Psoas muscle (tissue), 8 donors: ENCODE data around the gene NR1H4. TPM values are rescaled to one million over a fixed set of nuclear protein-coding genes. Genes with fewer than 3 reads are reported as not detected.

Experiments
- ATAC-seq, 4 donors: fragments of 200-7000 bp; cut with Tn5 transposase; one replicate each; pipeline ENCODE4 v1.9.1; 2020; ENCODE audit warnings: moderate library complexity in 3 of 4, mild to moderate bottlenecking in 2 of 4
- DNase-seq, 2 donors: peaks; one replicate each; pipeline ENCODE4 v3.0.0-alpha.2; 2020
- H3K27ac ChIP-seq: fragments of 200-600 bp; one replicate; pipeline ENCODE4 v1.8.0; 2022
- H3K27me3 ChIP-seq, 3 donors: fragments of 200-600 bp in 1 of 3; one replicate each; pipeline versions ENCODE4 v1.6.1 to v1.8.0; 2013 to 2022; ENCODE audit warnings: low read length in 2 of 3, mild to moderate bottlenecking in 2 of 3, moderate library complexity in 1 of 3; ENCODE audit not compliant: insufficient read depth in 3 of 3
- H3K36me3 ChIP-seq, 2 donors: fragments of 200-600 bp in 1 of 2; one replicate each; pipeline versions ENCODE4 v1.6.1 to v1.8.0; 2013 to 2022; ENCODE audit warnings: low read depth in 1 of 2, mild to moderate bottlenecking in 1 of 2, moderate library complexity in 1 of 2; ENCODE audit not compliant: insufficient read depth in 1 of 2
- H3K4me1 ChIP-seq: fragments of 200-600 bp; one replicate; pipeline ENCODE4 v1.8.0; 2022
- H3K4me3 ChIP-seq: fragments of 200-600 bp; one replicate; pipeline ENCODE4 v1.8.0; 2022; ENCODE audit warnings: mild to moderate bottlenecking
- H3K9me3 ChIP-seq: fragments of 200-600 bp; one replicate; pipeline ENCODE4 v1.8.0; 2022
- WGBS, 3 donors: extraction: QIAGEN DNeasy Blood & Tissue Kit; methylation state at CpG; one replicate each; pipeline versions ENCODE4 v1.1.6 to v1.1.7; 2013; 5-methylcytosine and 5-hydroxymethylcytosine counted together
- intact Hi-C, 2 donors: fragments of 100-400 bp; cut with DNase I; formaldehyde crosslinking; loops; one replicate each; pipeline versions ENCODE4 v1.11.0 to v1.14.2; 2022
- polyA plus RNA-seq, 3 donors: library from polyadenylated mRNA; stranded (reverse); fragments of 200-250 nt; gene quantifications; one replicate each; pipeline ENCODE4 v1.2.3, GENCODE V29; 2013
- total RNA-seq, 4 donors: library from RNA; stranded (reverse); fragmentation: NEBNext Ultra II Directional in 2 of 4; extraction: Animal tissue kit (Norgen Biotek cat#: 25700) in 2 of 4; gene quantifications; one replicate each; pipeline versions ENCODE4 v1.2.1 to v1.2.4, GENCODE V29; 2021 to 2023
- TF ChIP-seq, protein P1 (sequence below): fragments of 200-600 bp; IDR thresholded peaks from one replicate; pipeline ENCODE4 v1.8.0; 2022; ENCODE audit warnings: antibody characterized with exemption
- donor health status: healthy with polysubstance abuse.
- donor health status: DM: no; HTN: no; CAD: no; lungs with moderate emphysema.
- donor health status: Bipolar disorder and iron deficiency.
- donor health status: healthy.
- donor health status: DM: yes; HTN: yes; CAD: no.
- donor health status: DM: no; HTN: no; CAD: no.
- donor health status: DM: no; HTN: no; CAD: no.
- donor health status: DM: yes; HTN: yes; CAD: no.

The NR1H4 gene
- total and polyA plus RNA-seq, 7 donors, result 0.18 TPM; not detected in 6

DNA sequence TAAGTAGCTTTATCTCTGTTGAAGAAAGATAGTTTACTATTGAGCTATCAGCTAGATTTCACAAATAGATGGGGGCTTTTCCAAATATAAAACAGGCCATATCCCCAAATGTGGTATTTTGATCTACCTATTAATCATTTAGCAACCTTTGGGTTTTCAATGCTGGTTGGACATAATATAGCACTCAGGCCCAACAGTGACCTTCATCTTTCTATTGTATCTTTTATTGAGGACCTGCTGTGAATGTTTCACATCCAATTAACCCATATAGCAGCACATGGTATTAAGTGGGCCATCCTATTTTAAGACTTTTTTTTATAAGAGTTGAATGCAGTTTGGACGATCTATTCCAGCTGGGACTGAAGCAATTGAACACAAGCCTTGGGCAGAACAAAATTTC, 10.0 kb upstream of the NR1H4 start:
- WGBS, 3 donors, result 54 to 71% (median 68%) methylated on average over 1 of the region's 1 CpG
- no peaks in the 10 kb centered on the region for H3K9me3 ChIP-seq
- no peak overlapping the region for H3K4me3 ChIP-seq
- intact Hi-C loops, result no loop called here
- no peaks in the 10 kb centered on the region for H3K36me3 ChIP-seq
- H3K4me1 ChIP-seq, result no peaks in the 10 kb centered on the region
- no peak overlapping the region for H3K27ac ChIP-seq
- ATAC-seq (no peak), DNase-seq (no peak)
- no peaks in the 10 kb centered on the region for H3K27me3 ChIP-seq
- TF ChIP-seq, protein P1, sequence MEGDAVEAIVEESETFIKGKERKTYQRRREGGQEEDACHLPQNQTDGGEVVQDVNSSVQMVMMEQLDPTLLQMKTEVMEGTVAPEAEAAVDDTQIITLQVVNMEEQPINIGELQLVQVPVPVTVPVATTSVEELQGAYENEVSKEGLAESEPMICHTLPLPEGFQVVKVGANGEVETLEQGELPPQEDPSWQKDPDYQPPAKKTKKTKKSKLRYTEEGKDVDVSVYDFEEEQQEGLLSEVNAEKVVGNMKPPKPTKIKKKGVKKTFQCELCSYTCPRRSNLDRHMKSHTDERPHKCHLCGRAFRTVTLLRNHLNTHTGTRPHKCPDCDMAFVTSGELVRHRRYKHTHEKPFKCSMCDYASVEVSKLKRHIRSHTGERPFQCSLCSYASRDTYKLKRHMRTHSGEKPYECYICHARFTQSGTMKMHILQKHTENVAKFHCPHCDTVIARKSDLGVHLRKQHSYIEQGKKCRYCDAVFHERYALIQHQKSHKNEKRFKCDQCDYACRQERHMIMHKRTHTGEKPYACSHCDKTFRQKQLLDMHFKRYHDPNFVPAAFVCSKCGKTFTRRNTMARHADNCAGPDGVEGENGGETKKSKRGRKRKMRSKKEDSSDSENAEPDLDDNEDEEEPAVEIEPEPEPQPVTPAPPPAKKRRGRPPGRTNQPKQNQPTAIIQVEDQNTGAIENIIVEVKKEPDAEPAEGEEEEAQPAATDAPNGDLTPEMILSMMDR, result no peak

DNA sequence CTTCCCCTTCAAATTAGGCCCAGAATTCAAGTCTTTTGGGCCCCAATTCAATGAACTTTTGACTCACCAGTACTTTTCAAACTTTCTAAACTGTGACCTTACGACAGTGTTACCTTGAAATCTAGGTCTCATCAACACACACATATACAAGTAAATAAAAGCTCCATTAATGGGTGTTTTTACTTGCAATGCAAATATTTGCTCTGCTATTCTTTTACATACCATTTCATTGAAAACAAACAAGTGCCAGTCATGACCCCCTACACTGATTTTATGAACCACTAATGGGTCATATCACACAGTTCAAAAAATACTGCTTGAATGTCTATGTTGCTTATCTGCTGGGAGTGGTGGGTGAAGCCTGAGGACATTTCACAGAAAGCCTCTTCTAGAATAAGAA, 9.1 kb upstream of the NR1H4 start:
- intact Hi-C loops, result no loop called here
- TF ChIP-seq, protein P1, result no peak
- Histone ChIP-seq H3K36me3 (no peaks in the 10 kb centered on the region), H3K9me3 (no peaks in the 10 kb centered on the region), H3K27ac (no peak overlapping the region), H3K4me3 (no peak overlapping the region), H3K27me3 (no peaks in the 10 kb centered on the region), H3K4me1 (no peaks in the 10 kb centered on the region)
- WGBS, 3 donors, result 85 to 93% (median 92%) methylated on average over 1 of the region's 1 CpG
- no peak for ATAC-seq
- DNase-seq, result no peak

DNA sequence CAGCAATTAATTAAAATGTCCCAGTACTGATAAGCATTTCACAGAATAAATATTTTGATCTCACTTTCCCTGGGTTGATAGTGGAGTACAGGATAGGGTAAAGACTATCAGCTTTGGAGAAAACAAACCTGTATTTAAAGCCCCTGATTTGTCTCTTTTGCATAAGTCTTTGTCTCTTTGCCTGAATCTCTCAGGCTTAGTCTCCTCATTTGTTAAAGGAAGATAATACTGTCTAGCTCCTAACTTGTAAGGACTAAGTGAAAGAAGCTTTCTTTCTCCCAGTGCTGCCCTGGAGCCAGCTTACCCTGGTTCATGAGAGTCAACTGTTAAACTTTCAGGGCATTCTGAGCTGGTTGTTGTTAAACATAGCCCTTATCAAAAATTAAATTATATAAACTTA, 5.5 kb upstream of the NR1H4 start:
- Histone ChIP-seq H3K4me3 (no peak overlapping the region), H3K27me3 (no peaks in the 10 kb centered on the region), H3K36me3 (no peaks in the 10 kb centered on the region), H3K27ac (no peak overlapping the region), H3K9me3 (no peaks in the 10 kb centered on the region), H3K4me1 (no peaks in the 10 kb centered on the region)
- TF ChIP-seq, protein P1, result no peak
- intact Hi-C loops, result no loop called here
- DNase-seq (no peak), ATAC-seq (no peak)

DNA sequence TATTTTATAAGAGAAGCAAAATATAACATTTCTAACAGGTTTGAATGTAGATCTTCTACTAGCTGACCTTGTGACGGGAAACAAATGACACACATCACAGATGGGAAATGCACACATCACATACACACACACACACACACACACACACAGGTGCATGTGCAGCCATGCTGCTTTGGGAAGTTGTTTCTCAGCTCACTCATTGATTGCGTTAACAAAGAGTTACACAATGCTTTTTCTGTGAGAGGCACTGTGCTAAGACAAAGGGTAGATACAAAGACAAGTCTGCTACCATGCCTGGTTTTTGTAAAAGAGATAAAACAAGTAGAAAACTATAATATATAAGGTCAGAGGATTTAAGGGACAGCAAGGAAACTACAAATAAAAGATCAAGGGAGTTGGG, 1.3 kb upstream of the NR1H4 start:
- no peaks in the 10 kb centered on the region for H3K9me3 ChIP-seq
- H3K27ac ChIP-seq, result no peak overlapping the region
- intact Hi-C loops, result no loop called here
- TF ChIP-seq, protein P1, result no peak
- H3K27me3 ChIP-seq, result no peaks in the 10 kb centered on the region
- ATAC-seq, result no peak
- H3K4me1 ChIP-seq, result no peaks in the 10 kb centered on the region
- no peak overlapping the region for H3K4me3 ChIP-seq
- 59 to 86% (median 85%) methylated on average over 2 of the region's 2 CpGs for WGBS, 3 donors
- no peak for DNase-seq
- no peaks in the 10 kb centered on the region for H3K36me3 ChIP-seq

DNA sequence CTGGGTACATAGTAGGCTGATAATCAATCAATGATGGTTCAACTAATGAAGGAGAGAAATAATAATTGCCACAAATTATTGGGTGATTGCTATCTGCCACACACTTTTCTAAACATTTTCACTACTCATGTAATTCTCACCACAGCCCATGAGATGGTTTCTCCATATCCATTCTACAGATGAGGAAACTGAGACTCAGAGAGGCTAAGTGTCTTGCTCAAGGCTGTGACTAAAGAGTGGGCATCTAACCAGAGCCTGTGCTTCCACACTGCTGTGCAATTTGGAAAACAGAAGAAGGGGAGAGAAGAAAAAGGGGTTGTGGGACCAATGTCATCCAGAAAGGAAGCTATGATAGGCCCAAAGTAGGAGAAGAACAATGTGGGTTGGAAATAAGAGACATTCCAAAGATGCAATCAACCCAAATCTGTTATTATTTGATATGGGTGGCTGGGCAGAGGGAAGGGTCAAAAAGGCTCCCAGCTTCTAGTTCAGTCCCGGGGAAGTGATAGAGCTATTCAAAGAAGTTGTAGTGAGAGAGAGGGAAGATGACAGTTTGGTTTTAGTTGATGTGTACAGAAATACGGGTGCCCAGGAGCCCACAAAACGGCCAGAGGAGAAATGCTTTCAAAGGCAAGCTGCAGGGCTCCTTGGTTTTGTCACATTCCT, 483 bp upstream of the NR1H4 start:
- DNase-seq (no peak), ATAC-seq (no peak)
- Histone ChIP-seq H3K9me3 (no peaks in the 10 kb centered on the region), H3K4me3 (no peak overlapping the region), H3K4me1 (no peaks in the 10 kb centered on the region), H3K27me3 (no peaks in the 10 kb centered on the region), H3K36me3 (no peaks in the 10 kb centered on the region), H3K27ac (no peak overlapping the region)
- intact Hi-C loops, result no loop called here
- WGBS, 3 donors, result 51 to 70% (median 52%) methylated on average over 3 of the region's 3 CpGs
- TF ChIP-seq, protein P1, result no peak
